ENCODE data around the gene PPL.
A peak's percentile ranks its signal among the peaks of the same experiment; 100 is the strongest.

Gene PPL

GRCh38 chr16:4883501-4883900 is 53.4 kb downstream of the PPL start:
- FAIRE-seq = no peak

- peak; percentile 97 for FAIRE-seq
Measured at GRCh38 chr16:4882633-4883285, 54.2 kb downstream of the PPL start.

DNA sequence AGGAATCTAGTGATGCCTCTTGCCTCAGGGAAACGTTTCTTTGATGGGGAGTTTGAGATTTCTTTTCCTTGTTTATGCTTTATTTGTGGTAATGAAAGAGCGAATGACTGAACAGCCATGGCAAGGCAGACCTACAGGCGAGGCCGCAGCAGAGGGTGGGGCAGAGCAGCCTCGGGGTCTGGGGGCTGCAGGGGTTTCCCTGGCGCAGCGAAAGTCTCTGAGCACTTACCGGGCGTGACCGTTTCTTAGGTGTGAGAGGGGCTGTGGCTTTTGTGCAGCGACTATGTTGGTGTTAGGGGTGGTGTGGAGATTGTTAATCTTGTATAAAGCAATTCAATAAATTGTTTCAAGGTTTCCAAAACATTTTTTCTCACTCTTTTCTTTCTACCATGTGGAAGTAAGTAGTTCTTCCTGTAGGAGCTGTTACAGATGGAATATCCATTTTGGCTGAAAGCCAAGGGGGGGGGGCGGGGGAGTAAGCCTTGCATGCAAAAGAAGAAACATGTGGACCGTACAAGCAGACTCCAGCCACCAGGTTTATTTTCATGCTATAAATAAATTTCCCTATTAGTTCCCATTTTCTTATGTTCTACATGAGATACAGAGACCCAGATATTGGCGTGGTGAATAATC is 54.8 kb downstream of the PPL start:
- no peak for FAIRE-seq

- FAIRE-seq = no peak
Measured at GRCh38 chr16:4880006-4880580, 56.9 kb downstream of the PPL start.

GRCh38 chr16:4879049-4879448 is 57.9 kb downstream of the PPL start:
- no peak for FAIRE-seq

DNA sequence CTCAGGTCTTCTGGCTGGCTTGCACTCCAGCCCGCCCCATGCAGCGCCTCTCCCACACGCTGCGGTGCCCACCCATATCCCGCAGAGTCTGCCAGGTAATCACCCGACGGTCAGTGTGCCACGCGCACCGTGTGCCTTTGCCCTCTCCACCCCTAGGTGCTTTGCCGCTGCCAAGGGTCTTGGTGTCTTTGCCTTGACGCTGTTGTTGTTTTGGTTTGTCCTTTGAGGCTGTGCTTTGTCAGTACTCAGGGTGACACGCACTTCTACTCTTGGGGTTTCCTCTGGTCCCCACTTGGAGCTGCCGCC is 59.6 kb downstream of the PPL start:
- no peak for FAIRE-seq

DNA sequence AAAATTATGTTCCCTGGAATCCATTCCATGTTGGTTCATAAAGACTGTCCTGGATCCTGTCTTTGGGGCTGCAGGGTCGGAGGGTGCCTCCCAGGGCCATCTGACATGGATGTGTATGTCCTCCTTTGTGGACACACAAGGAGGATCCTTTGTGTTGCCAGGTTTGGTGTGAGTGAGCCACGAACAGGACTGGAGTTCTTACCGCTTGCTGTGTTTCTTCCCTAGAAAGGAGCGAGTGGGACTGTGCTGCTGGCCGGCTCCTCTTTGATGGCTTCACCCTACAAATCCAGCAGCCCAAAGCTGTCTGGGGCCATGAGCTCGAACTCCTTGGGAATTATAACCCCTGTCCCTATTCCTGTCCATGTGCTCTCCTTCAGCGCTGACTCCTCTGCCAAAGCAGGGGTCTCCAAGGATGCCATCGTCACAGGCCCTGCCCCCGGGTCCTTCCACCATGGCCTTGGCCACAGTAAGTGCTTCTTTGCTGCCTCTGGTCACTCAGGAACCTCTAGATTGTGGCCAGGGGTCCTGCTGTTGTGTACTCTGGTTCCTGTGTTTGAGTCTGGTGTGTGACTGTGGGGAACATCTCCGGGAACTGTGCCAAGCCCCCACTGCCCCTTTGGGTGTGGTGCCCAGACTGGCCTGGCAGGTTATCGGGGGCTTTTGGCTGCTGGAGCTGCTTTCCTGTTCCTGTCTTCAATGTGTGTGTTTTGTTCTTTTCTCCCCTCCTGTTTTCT is 60.1 kb downstream of the PPL start:
- no peak for FAIRE-seq

DNA sequence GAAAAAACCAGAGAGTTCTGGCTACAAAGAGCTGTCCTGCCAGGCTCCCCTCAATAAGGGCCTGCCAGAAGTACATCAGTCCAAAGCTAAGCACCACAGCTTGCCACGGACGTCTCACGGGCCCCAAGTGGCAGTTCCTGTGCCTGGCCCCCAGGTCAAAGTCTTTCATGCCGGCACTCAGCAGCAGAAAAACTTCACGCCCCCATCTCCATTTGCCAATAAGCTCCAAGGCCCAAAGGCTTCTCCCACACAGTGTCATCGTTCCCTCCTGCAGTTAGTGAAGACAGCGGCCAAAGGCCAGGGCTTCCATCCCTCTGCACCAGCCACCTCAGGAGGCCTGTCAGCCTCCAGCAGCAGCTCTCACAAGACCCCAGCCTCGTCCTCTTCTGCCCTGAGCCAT is 62.3 kb downstream of the PPL start:
- no peak for FAIRE-seq

- FAIRE-seq = no peak
Measured at GRCh38 chr16:4873091-4873490, 63.9 kb downstream of the PPL start.

- no peak for FAIRE-seq
Measured at GRCh38 chr16:4871071-4871470, 65.9 kb downstream of the PPL start.

- FAIRE-seq = no peak
Measured at GRCh38 chr16:4870138-4870671, 66.7 kb downstream of the PPL start.

DNA sequence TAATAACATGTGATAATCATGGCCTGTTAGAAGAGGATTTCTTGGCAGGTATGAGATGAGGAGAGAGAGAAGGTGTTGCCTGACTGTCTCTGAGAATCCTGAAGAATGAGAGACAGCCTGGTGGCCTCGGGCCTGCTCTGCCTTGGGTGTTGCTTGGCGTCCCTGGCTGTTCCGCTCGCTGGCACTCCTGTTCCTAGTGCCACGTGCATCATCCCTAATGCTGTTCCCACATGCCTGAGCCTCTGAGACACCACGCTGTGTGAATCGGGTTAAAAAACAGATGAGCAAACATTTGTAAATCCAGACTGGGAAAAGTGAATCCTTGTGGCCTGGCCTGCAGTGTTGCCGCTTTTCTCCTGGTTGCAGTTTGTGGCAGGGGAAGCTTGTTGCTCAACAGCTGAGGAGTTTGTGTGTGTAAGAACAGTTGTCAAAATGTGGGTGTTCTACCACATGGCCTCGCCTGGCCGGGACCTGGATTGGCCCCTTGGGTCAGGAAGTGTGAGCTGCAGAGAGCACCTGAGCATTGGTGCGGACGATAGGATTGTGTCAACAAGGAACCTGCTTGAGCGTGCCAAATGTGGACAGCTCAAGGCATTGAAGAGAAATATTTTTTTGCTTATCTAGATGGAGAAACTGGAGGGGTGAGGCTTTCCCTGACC is 67.7 kb downstream of the PPL start:
- peak; percentile 94 for FAIRE-seq

- FAIRE-seq = no peak
Measured at GRCh38 chr16:4868535-4868934, 68.4 kb downstream of the PPL start.

- FAIRE-seq = no peak
Measured at GRCh38 chr16:4868026-4868425, 68.9 kb downstream of the PPL start.

- no peak for FAIRE-seq
Measured at GRCh38 chr16:4866586-4866985, 70.4 kb downstream of the PPL start.

DNA sequence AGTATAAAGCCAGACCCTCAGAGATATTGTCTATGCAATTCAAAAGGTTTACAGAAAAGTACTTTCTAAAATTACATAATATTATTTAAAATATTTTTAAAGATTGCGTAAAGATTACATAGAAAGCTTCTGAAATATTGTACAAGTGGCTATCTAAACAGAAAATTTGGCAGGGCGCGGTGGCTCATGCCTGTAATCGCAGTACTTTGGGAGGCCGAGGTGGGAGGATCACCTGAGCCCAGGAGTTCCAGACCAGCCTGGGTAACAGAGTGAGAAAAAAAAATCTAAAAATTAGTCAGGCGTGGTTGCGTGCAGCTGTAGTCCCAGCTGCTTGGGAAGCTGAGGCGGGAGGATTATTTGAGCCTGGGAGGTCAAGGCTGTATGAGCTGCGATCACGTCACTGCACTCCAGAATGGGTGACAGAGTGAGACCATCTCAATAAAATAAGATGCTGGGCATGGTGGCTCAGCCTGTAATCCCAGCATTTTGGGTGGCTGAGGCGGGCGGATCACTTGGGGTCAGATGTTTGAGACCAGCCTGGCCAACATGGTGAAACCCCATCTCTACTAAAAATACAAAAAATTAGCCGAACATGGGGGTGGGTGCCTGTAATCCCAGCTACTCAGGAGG is 71.6 kb downstream of the PPL start:
- no peak for FAIRE-seq

GRCh38 chr16:4864728-4865127 is 72.2 kb downstream of the PPL start:
- no peak for FAIRE-seq

DNA sequence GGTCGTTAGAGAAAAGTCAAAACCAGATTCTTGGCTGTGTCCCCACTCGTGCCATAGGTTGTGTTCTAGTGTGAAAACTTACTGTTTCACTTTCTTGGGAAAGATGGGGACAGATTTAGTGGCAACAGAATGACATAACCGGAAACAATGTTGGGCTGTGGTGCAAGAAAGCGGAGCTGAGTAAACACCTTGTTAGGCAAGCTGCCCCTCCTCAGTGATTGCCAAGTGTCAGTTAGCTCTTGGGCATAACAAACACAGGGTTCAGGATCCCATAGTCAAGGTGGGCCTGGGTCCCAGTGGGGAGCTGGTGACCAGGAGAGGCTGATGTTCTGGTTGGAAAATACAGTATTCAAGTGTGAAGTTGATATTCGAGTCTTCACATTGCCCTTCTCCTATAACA is 74.3 kb downstream of the PPL start:
- FAIRE-seq = no peak

- FAIRE-seq = no peak
Measured at GRCh38 chr16:4860727-4861342, 76.1 kb downstream of the PPL start.

DNA sequence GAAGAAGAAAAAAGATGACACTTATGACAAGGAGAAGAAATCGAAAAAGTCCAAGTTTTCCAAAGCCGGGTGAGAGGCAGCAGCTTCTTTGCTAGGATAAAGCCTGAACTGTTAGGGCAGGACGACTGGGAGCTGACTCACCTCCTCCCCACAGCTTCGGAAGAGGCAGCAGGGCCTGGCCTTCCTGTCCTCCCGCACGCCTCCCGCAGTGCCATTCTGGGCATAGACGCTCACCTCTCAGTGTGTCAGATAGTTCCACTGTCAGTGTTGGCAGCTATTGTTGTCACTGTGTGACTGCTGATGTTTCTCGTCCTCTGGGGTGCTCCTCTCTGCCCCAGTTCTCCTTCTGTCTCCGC is 77.1 kb downstream of the PPL start:
- no peak for FAIRE-seq

DNA sequence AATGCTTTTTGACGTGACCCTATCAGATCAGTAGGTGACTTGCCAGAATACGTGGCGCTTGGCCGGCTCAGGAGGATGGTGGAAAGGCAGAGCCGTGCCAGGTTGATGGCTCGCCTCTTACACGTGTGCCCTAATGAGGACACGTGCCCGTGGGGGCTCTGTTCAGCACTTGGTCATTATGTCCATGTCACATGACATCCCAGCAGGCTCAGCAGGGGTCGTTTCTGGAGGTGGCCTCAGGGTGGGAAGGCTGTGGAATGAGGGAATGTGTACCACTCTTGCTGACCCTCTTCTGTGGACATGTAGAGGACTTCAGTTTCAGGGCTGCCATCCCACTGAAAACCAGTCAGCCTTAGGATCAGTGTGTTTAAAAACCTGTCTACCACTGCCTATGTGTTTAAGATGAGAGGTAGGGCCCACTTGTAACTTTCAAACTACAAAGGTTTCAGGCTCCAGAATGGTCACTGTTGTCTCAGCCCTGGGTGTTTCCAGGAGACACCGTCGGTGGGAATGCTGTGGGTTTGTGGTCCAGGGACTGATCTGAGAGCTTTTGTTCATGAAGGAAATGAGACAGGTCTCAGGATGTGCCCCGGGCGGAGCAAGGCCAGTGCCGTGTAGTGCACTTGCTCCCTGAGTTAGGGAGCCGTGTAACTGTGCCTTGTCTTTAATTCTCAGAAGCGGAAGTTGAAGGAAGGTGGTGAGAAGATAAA is 77.6 kb downstream of the PPL start:
- no peak for FAIRE-seq

DNA sequence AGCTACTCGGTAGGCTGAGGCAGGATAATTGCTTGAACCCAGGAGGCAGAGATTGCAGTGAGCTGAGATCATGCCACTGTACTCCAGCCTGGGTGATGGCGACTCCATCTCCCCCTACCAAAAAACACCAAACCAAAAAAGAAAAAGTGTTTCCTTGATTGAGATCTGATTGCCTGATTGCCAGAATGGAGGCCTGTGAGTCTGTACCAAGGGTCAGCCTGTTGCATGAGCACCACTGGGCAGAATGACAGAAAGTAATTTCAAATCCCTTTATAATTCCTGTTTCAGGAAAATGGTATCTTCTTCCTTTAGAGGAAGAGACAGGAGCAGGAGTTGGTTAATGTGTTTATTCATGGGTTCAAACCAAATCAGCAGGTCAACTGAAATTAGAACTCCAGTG is 81.1 kb downstream of the PPL start:
- no peak for FAIRE-seq
